ENCODE results near the gene OR10J5.
"Not testable (repeated sequence)": the region's sequence is repeated elsewhere in the genome, so short reads cannot be mapped to it uniquely, and the experiment has no call there.

The OR10J5 gene

DNA sequence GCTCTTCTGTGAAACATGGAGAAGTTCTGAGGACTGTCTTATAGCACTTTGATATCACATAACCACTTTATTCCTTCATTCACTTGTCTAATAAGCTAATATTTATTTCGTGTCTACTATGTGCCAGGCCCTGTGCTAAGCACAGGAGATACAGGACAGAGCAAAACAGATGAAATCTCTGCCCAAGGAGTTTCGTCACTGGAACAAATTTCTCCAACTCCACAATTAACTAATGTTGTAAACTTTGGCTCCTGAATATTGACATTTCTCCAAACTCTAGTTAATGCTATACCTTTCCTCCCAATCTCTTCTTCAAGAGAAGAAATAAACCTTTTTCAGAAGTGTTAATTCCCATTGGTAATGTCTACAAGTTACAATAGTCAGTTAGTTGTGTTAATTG, 24.8 kb upstream of the OR10J5 start:
- TF ChIP-seq, protein P1, sequence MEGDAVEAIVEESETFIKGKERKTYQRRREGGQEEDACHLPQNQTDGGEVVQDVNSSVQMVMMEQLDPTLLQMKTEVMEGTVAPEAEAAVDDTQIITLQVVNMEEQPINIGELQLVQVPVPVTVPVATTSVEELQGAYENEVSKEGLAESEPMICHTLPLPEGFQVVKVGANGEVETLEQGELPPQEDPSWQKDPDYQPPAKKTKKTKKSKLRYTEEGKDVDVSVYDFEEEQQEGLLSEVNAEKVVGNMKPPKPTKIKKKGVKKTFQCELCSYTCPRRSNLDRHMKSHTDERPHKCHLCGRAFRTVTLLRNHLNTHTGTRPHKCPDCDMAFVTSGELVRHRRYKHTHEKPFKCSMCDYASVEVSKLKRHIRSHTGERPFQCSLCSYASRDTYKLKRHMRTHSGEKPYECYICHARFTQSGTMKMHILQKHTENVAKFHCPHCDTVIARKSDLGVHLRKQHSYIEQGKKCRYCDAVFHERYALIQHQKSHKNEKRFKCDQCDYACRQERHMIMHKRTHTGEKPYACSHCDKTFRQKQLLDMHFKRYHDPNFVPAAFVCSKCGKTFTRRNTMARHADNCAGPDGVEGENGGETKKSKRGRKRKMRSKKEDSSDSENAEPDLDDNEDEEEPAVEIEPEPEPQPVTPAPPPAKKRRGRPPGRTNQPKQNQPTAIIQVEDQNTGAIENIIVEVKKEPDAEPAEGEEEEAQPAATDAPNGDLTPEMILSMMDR (IDR thresholded peaks at IDR 0.05; ENCODE audit: low read depth, low read length): no peak

DNA sequence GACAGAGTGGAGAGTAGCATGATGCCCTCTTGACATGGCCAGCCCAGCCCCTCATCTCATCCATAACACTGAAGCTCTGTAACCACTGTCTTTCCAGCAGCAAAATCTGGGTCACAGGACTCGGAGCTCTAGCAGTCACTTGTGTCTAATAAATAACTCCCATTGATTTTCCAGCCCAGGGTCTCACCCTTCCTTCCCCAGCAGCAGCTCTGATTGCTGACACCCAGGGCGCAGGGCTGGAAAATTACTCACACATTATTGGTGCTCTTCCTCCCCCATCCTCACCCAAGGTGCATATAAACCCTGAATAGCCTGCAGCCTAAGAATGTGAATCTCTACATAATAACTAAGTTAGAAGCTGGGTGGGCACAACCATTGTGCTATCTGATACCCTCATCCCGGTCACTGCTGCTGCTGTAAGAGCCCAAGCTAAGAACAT, 21.1 kb upstream of the OR10J5 start:
- TF ChIP-seq, protein P1 (IDR thresholded peaks at IDR 0.05; ENCODE audit: low read depth, low read length): no peak
- DNase-seq (ENCODE audit: extremely low read depth, low read depth): no peak

More for the DNA sequence above, 24.8 kb upstream of the OR10J5 start:
- DNase-seq (ENCODE audit: extremely low read depth, low read depth): no peak

DNA sequence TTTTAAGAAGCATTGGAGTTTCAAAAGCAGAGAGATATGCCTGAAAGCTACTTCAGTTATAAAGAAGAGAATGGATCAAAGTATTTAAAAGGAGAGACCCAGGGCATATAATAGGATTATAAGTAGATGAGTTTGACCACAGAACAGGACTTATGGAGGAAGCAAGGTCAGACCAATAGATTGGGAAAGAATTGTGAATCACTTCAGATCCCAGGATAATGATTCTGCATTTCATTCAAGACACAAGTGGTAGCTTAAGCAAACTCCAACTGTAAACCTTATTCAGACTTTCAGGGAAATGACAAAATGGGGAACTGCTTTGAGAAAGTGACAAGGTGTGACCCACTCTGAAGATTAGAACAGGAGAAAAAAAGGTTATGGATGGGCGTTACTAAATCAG, 18.9 kb upstream of the OR10J5 start:
- DNase-seq (ENCODE audit: extremely low read depth, low read depth): no peak
- TF ChIP-seq, protein P1 (IDR thresholded peaks at IDR 0.05; ENCODE audit: low read depth, low read length): no peak

DNA sequence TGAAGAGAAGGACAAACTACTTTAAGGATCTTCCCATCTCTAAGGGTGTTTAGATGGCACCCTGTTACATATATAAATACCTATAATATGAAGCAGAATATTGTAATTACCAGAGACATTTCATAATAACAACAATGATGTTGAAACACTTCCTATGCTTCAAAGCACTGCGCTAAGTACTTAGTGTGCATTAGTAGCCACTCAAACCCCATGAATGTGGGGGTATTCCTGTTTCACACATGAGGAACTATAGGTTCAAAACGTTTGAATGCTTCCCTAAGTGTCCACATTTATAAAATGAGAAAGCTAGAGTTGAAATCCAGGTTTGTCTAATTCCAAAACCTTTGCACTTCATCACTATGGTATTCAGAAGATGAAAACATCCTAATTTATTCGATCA, 18.5 kb upstream of the OR10J5 start:
- TF ChIP-seq, protein P1 (IDR thresholded peaks at IDR 0.05; ENCODE audit: low read depth, low read length): no peak
- DNase-seq (ENCODE audit: extremely low read depth, low read depth): no peak

DNA sequence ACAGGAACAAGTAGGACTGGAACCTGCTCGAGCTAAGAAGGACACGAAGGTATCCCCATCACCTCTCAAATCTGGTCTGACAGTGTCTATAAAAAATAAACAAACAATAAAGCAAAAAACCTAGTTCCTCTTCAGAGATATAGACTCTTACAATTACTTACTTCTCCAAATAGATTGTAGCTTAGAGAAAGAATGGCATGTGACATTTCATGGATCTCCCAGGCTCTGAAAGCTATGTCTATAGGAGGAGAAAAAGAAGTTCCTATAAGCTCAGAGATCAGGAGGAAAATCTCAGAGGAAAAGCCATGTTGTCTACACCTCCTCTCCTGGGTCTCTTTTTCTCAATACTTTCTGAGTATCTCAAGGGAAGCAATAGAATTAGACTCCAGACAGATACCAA, 12.3 kb upstream of the OR10J5 start:
- DNase-seq (ENCODE audit: extremely low read depth, low read depth): no peak
- TF ChIP-seq, protein P1 (IDR thresholded peaks at IDR 0.05; ENCODE audit: low read depth, low read length): no peak

DNA sequence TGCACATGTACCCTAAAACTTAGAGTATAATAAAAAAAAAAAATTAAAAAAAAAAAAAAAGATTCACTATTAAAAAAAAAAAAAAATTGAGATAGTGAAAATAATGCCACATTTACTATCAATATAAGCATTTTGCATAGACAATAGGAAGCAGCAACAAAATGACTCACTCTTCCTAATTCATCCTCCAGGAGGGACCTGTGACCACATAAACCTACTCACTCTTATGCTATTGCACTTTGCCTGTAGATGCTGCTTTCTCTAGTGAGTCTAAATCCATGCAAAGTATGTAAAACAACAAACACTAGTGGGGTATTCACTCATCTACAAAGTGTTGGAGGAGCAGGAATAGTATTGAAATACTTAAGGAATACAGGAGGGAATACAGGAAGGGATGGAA, 2.9 kb downstream of the OR10J5 start:
- no peak for DNase-seq (ENCODE audit: extremely low read depth, low read depth)
- TF ChIP-seq, protein P1 (IDR thresholded peaks at IDR 0.05; ENCODE audit: low read depth, low read length): no peak

DNA sequence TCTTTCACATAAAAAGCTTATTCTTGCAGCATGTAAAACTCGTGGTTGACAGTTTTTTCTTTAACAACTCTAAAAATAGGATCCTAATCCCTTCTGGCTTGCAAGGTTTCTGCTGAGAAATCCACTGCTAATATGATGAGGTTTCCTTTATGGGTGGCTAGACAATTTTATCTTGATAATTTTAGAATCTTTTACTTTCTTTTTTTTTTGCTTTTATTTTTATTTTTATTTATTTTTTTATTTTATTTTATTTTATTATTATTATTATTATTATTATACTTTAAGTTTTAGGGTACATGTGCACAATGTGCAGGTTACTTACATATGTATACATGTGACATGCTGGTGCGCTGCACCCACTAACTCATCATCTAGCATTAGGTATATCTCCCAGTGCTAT, 11.0 kb downstream of the OR10J5 start:
- DNase-seq (ENCODE audit: extremely low read depth, low read depth): not testable (repeated sequence)

DNA sequence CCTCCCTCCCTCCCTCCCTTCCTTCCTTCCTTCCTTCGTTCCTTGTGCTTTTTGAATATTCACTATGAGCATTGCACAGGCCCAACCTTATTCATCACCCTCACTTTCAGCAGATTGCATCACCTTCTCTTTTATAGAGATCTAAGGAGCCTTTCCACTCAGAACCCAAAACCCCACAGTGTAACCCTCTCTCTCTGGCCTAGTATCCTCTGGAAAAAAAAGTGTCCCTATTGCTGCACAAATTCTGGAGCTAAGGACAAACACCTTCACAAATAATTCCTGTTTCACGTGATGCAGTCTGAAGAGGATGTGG, 25.6 kb downstream of the OR10J5 start:
- DNase-seq (ENCODE audit: extremely low read depth, low read depth): no peak
- TF ChIP-seq, protein P1 (IDR thresholded peaks at IDR 0.05; ENCODE audit: low read depth, low read length): no peak

Data from AG09319 (cell line).